ENCODE data around the gene TRAF1. TPM values are rescaled to one million over a fixed set of nuclear protein-coding genes. Genes with fewer than 3 reads are reported as not detected.

TRAF1 gene
- total RNA-seq, 1 experiment from 2014 or later: 1.7 TPM

DNA sequence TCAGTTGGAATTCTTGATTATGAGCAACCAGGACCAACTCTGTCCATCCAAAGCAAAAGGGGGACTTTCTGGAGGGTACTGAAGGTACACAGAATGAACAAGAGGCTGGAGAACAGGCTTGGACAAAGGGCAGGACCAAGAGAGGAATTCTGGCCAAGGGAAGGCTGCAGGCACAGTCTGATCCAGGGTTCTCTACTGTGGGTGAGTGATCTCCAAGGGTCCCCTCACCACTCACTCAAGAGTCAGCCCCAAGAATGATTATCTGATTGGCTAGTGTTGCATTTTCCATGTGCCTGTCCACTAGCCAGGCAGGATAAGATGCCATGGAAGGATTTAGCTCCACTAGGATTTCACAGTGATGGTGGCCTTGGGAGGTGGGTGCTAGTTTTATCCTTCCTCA is 38.0 kb downstream of the TRAF1 start:
- H3K4me2 ChIP-seq (ENCODE audit: low read length): no peak overlapping the region
- ATAC-seq: no peak
- no TSS peak for BruUV-seq (replicated peaks)
- DNase-seq (ENCODE audit: low read depth, low spot score): no peak
- H3K27ac ChIP-seq (ENCODE audit: low read depth, low read length): no peak overlapping the region
- CTCF ChIA-PET: no interaction called here
- POLR2A ChIA-PET: no interaction called here
- H3K36me3 ChIP-seq (ENCODE audit: control insufficient read depth in 1 of 2, insufficient read depth in 2 of 2, low read length in 2 of 2): no peaks in the 10 kb centered on the region
- H3K79me2 ChIP-seq (ENCODE audit: insufficient read depth, low read length): no peaks in the 10 kb centered on the region
- H3K27me3 ChIP-seq (ENCODE audit: insufficient read depth, low read length): no peaks in the 10 kb centered on the region
- H2AFZ ChIP-seq (ENCODE audit: low read depth, low read length, poor library complexity, severe bottlenecking): no peak overlapping the region
- H3K9ac ChIP-seq (ENCODE audit: low read length): no peak overlapping the region
- H3K4me1 ChIP-seq (ENCODE audit: control insufficient read depth in 1 of 2, insufficient read depth in 2 of 2, low read length in 2 of 2): peaks cover 2 to 12% of the 10 kb centered on the region in 2 experiments; a peak in 2 of 4 replicates
- TF ChIP-seq, protein P1, sequence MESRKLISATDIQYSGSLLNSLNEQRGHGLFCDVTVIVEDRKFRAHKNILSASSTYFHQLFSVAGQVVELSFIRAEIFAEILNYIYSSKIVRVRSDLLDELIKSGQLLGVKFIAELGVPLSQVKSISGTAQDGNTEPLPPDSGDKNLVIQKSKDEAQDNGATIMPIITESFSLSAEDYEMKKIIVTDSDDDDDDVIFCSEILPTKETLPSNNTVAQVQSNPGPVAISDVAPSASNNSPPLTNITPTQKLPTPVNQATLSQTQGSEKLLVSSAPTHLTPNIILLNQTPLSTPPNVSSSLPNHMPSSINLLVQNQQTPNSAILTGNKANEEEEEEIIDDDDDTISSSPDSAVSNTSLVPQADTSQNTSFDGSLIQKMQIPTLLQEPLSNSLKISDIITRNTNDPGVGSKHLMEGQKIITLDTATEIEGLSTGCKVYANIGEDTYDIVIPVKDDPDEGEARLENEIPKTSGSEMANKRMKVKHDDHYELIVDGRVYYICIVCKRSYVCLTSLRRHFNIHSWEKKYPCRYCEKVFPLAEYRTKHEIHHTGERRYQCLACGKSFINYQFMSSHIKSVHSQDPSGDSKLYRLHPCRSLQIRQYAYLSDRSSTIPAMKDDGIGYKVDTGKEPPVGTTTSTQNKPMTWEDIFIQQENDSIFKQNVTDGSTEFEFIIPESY (IDR thresholded peaks at IDR 0.05; ENCODE audit: extremely low read depth, insufficient replicate concordance, low read length): no peak
- no peaks in the 10 kb centered on the region for H3K9me3 ChIP-seq (ENCODE audit: control insufficient read depth in 1 of 2, insufficient read depth in 1 of 2, low read depth in 1 of 2, low read length in 2 of 2)
- RAD21 ChIA-PET (ENCODE audit: low non-redundant PET in 1 of 2, low total read pairs in 2 of 2, uncharacterized antibody in 2 of 2, unreplicated experiment in 2 of 2): no interaction called here
- intact Hi-C loops (cut with micrococcal nuclease): no loop called here
- no peak overlapping the region for H3K4me3 ChIP-seq (replicated peaks in 1 of 2; ENCODE audit: low read depth in 1 of 2, low read length in 2 of 2)
- H3K9me2 ChIP-seq (ENCODE audit: insufficient read depth): no peaks in the 10 kb centered on the region
- H4K20me1 ChIP-seq (ENCODE audit: insufficient read depth): no peaks in the 10 kb centered on the region

DNA sequence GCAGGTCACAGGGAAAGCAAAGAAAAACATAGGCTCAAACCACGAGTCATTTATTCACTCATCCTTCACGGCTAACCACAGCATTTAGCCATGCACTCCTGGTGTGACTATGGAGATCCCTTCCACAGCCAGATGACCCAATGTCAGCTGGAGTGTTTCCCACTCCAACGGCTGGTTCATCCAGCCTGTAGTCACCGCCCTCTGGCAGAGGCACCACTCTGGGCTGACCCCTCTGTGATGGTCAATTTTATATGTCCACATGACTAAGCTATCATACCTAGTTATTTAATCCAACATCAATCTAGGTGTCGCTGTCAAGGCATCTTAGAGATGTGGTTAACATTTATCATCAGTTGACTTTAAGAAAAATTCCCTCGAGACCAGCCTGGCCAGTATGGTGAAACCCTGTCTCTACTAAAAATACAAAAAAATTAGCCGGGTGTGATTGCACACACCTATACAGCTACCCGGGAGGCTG is 40.1 kb downstream of the TRAF1 start:
- Histone ChIP-seq H3K4me3 (replicated peaks in 1 of 2; ENCODE audit: low read depth in 1 of 2, low read length in 2 of 2) (no peak overlapping the region), H3K9me3 (ENCODE audit: control insufficient read depth in 1 of 2, insufficient read depth in 1 of 2, low read depth in 1 of 2, low read length in 2 of 2) (no peaks in the 10 kb centered on the region), H3K27ac (ENCODE audit: low read depth, low read length) (no peak overlapping the region), H3K36me3 (ENCODE audit: control insufficient read depth in 1 of 2, insufficient read depth in 2 of 2, low read length in 2 of 2) (no peaks in the 10 kb centered on the region), H3K9me2 (ENCODE audit: insufficient read depth) (no peaks in the 10 kb centered on the region), H3K4me2 (ENCODE audit: low read length) (no peak overlapping the region), H3K9ac (ENCODE audit: low read length) (no peak overlapping the region), H2AFZ (ENCODE audit: low read depth, low read length, poor library complexity, severe bottlenecking) (no peak overlapping the region), H3K27me3 (ENCODE audit: insufficient read depth, low read length) (no peaks in the 10 kb centered on the region), H3K4me1 (ENCODE audit: control insufficient read depth in 1 of 2, insufficient read depth in 2 of 2, low read length in 2 of 2) (peaks cover 10 to 23% of the 10 kb centered on the region in 2 experiments; a peak in 3 of 4 replicates), H4K20me1 (ENCODE audit: insufficient read depth) (no peaks in the 10 kb centered on the region), H3K79me2 (ENCODE audit: insufficient read depth, low read length) (no peaks in the 10 kb centered on the region)
- POLR2A ChIA-PET: no interaction called here
- intact Hi-C loops (cut with micrococcal nuclease): no loop called here
- no TSS peak for BruUV-seq (replicated peaks)
- ATAC-seq (no peak), DNase-seq (ENCODE audit: low read depth, low spot score) (no peak)
- RAD21 ChIA-PET (ENCODE audit: low non-redundant PET in 1 of 2, low total read pairs in 2 of 2, uncharacterized antibody in 2 of 2, unreplicated experiment in 2 of 2): no interaction called here
- CTCF ChIA-PET: no interaction called here
- TF ChIP-seq CBX3 (IDR thresholded peaks at IDR 0.05; ENCODE audit: low read depth): no peak
- TF ChIP-seq SIN3A (IDR thresholded peaks at IDR 0.05; ENCODE audit: low read depth): no peak
- no peak for TF ChIP-seq EZH2 (IDR thresholded peaks at IDR 0.05)
- no peak for TF ChIP-seq YY1 (IDR thresholded peaks at IDR 0.05; ENCODE audit: extremely low read depth, insufficient replicate concordance, low read depth, low read length)
- TF ChIP-seq EGR1 (IDR thresholded peaks at IDR 0.05; ENCODE audit: low read depth): no peak
- no peak for TF ChIP-seq FOSL1 (IDR thresholded peaks at IDR 0.05; ENCODE audit: low read depth)
- TF ChIP-seq POLR2AphosphoS5 (IDR thresholded peaks at IDR 0.05; ENCODE audit: low read depth, low read length): no peak
- TF ChIP-seq, protein P2, sequence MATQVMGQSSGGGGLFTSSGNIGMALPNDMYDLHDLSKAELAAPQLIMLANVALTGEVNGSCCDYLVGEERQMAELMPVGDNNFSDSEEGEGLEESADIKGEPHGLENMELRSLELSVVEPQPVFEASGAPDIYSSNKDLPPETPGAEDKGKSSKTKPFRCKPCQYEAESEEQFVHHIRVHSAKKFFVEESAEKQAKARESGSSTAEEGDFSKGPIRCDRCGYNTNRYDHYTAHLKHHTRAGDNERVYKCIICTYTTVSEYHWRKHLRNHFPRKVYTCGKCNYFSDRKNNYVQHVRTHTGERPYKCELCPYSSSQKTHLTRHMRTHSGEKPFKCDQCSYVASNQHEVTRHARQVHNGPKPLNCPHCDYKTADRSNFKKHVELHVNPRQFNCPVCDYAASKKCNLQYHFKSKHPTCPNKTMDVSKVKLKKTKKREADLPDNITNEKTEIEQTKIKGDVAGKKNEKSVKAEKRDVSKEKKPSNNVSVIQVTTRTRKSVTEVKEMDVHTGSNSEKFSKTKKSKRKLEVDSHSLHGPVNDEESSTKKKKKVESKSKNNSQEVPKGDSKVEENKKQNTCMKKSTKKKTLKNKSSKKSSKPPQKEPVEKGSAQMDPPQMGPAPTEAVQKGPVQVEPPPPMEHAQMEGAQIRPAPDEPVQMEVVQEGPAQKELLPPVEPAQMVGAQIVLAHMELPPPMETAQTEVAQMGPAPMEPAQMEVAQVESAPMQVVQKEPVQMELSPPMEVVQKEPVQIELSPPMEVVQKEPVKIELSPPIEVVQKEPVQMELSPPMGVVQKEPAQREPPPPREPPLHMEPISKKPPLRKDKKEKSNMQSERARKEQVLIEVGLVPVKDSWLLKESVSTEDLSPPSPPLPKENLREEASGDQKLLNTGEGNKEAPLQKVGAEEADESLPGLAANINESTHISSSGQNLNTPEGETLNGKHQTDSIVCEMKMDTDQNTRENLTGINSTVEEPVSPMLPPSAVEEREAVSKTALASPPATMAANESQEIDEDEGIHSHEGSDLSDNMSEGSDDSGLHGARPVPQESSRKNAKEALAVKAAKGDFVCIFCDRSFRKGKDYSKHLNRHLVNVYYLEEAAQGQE (IDR thresholded peaks at IDR 0.05; ENCODE audit: low read depth): no peak
- TF ChIP-seq SP1 (IDR thresholded peaks at IDR 0.05; ENCODE audit: low read depth): no peak
- no peak for TF ChIP-seq SRF (IDR thresholded peaks at IDR 0.05; ENCODE audit: low read depth)
- TF ChIP-seq RAD21 (IDR thresholded peaks at IDR 0.05; ENCODE audit: low read depth): no peak
- TF ChIP-seq, protein P3, sequence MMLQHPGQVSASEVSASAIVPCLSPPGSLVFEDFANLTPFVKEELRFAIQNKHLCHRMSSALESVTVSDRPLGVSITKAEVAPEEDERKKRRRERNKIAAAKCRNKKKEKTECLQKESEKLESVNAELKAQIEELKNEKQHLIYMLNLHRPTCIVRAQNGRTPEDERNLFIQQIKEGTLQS (IDR thresholded peaks at IDR 0.05): no peak
- no peak for TF ChIP-seq ELF1 (IDR thresholded peaks at IDR 0.05; ENCODE audit: borderline replicate concordance, low read depth)
- no peak for TF ChIP-seq CEBPB (IDR thresholded peaks at IDR 0.05; ENCODE audit: low read depth)
